ENCODE data around the gene EDEM1. TPM values are rescaled to one million over a fixed set of nuclear protein-coding genes. Genes with fewer than 3 reads are reported as not detected.
"Not testable (repeated sequence)": the region's sequence is repeated elsewhere in the genome, so short reads cannot be mapped to it uniquely, and the experiment has no call there.

Gene EDEM1
- total RNA-seq, 4 donors from 2014 or later = 72.4 to 121 (median 88.9) TPM

- 89 to 95% methylated on average over 4 of the region's 4 CpGs for WGBS, 2 donors
- TF ChIP-seq CTCF (IDR thresholded peaks at IDR 0.05) (no peak), POLR2A (IDR thresholded peaks at IDR 0.05) (no peak)
- DNase-seq (ENCODE audit: low spot score in 2 of 2) = no peak
- no peak overlapping the region for H3K4me3 ChIP-seq (ENCODE audit: low read depth, poor library complexity, severe bottlenecking)
- intact Hi-C loops (cut with DNase I; ENCODE audit: low total_unique reads) = no loop called here
Measured at GRCh38 chr3:5165698-5166097, 21.8 kb upstream of the EDEM1 start.

GRCh38 chr3:5166846-5167245, 20.7 kb upstream of the EDEM1 start:
- DNase-seq (ENCODE audit: low spot score in 2 of 2) = no peak
- no peak overlapping the region for H3K4me3 ChIP-seq (ENCODE audit: low read depth, poor library complexity, severe bottlenecking)
- 70 to 79% methylated on average over 2 of the region's 2 CpGs for WGBS, 2 donors
- no peak for TF ChIP-seq POLR2A (IDR thresholded peaks at IDR 0.05)
- TF ChIP-seq CTCF (IDR thresholded peaks at IDR 0.05) = no peak
- intact Hi-C loops (cut with DNase I; ENCODE audit: low total_unique reads) = no loop called here

- 94 to 99% methylated on average over 4 of the region's 4 CpGs for WGBS, 2 donors
- intact Hi-C loops (cut with DNase I; ENCODE audit: low total_unique reads) = no loop called here
- TF ChIP-seq CTCF (IDR thresholded peaks at IDR 0.05) = no peak
- DNase-seq (ENCODE audit: low spot score in 2 of 2) = no peak
- no peak overlapping the region for H3K4me3 ChIP-seq (ENCODE audit: low read depth, poor library complexity, severe bottlenecking)
Measured at GRCh38 chr3:5168110-5168509, 19.4 kb upstream of the EDEM1 start.

DNA sequence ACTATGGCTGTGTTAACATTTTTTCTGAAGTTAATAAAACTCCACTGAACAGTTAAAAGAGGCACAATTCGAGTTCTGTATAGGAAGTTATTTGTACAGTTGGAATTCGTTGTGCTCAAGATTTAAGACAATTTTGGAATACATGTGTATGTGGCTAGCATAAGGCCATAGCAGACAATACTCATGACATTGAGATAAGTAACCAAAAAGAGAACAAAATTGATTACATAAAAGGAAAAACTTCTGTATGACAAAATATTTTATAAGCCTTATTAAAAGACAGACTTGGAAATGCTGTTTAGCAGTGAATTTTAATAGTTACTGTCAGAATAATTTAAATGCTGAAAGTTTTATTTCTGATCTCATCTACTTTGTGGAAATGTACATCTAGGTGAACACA, 17.7 kb upstream of the EDEM1 start:
- no peak overlapping the region for H3K4me3 ChIP-seq (ENCODE audit: low read depth, poor library complexity, severe bottlenecking)
- WGBS, 2 donors = 64 to 65% methylated on average over 2 of the region's 2 CpGs
- intact Hi-C loops (cut with DNase I; ENCODE audit: low total_unique reads) = no loop called here
- no peak for TF ChIP-seq CTCF (IDR thresholded peaks at IDR 0.05)
- TF ChIP-seq POLR2A (IDR thresholded peaks at IDR 0.05) = no peak
- DNase-seq (ENCODE audit: low spot score in 2 of 2) = no peak

- WGBS, 2 donors = 82 to 86% methylated on average over 5 of the region's 5 CpGs
- H3K4me3 ChIP-seq (ENCODE audit: low read depth, poor library complexity, severe bottlenecking) = no peak overlapping the region
- TF ChIP-seq CTCF (IDR thresholded peaks at IDR 0.05) (no peak), POLR2A (IDR thresholded peaks at IDR 0.05) (no peak)
- intact Hi-C loops (cut with DNase I; ENCODE audit: low total_unique reads) = no loop called here
- DNase-seq (ENCODE audit: low spot score in 2 of 2) = no peak
Measured at GRCh38 chr3:5170975-5171374, 16.5 kb upstream of the EDEM1 start.

DNA sequence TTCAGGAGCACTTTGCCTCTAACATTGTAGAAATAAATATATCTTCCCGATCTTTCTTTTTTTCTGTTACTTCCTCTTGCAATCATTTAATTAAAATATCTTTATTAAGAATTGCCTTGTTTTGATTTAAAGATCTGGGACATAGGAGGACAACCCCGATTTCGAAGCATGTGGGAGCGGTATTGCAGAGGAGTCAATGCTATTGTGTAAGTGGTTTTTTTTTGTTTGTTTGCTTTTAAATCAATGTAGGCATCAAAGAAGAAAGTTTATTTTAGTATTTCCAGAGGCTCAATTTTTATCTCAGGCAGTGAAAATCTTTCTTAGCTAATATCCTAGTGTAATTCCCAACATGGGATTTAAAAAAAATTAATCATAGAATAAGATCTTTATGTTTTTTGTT, 15.5 kb upstream of the EDEM1 start:
- DNase-seq (ENCODE audit: low spot score in 2 of 2) = no peak
- no peak overlapping the region for H3K4me3 ChIP-seq (ENCODE audit: low read depth, poor library complexity, severe bottlenecking)
- no peak for TF ChIP-seq CTCF (IDR thresholded peaks at IDR 0.05)
- TF ChIP-seq POLR2A (IDR thresholded peaks at IDR 0.05) = no peak
- intact Hi-C loops (cut with DNase I; ENCODE audit: low total_unique reads) = no loop called here
- 91 to 93% methylated on average over 4 of the region's 4 CpGs for WGBS, 2 donors

DNA sequence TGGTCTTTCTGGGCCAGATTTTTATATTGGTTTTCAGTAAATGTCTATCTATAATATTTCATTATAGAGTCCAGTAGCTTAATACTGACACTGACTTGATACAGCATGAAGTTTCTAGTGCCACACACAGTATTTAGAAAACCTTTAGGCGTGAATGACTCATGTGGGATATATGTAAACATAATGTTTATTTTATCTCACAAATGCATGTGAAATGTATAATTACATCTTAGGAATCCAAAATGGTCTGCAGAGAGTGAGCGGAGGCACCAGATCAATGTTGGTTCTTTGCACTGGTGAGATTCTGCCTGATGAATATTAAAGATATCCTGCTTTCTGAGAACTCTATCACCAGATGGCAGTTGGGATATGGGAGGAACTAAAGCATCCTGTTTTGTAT, 8.5 kb upstream of the EDEM1 start:
- WGBS, 2 donors = 92 to 96% methylated on average over 2 of the region's 2 CpGs
- DNase-seq (ENCODE audit: low spot score in 2 of 2); H3K4me3 ChIP-seq (ENCODE audit: low read depth, poor library complexity, severe bottlenecking); intact Hi-C loops (cut with DNase I; ENCODE audit: low total_unique reads): not testable (repeated sequence)
